Fibroblast of pulmonary artery (primary cell): ENCODE results near the gene TSHZ1.

Experiments
- DNase-seq: peaks from one replicate; pipeline ENCODE4 v3.0.0-alpha.2; 2010; ENCODE audit warnings: low read depth
- H3K4me3 ChIP-seq: replicated peaks from 2 replicates; pipeline ENCODE4 v1.5.1; 2011; ENCODE audit warnings: low read depth, mild to moderate bottlenecking, control low read depth, low read length, moderate library complexity
- TF ChIP-seq, protein P1 (sequence below): IDR thresholded peaks from 2 replicates; pipeline ENCODE4 v1.5.1; 2011; ENCODE audit warnings: mild to moderate bottlenecking, control low read depth, low read length, inconsistent platforms; ENCODE audit errors: missing control alignments

Gene TSHZ1

DNA sequence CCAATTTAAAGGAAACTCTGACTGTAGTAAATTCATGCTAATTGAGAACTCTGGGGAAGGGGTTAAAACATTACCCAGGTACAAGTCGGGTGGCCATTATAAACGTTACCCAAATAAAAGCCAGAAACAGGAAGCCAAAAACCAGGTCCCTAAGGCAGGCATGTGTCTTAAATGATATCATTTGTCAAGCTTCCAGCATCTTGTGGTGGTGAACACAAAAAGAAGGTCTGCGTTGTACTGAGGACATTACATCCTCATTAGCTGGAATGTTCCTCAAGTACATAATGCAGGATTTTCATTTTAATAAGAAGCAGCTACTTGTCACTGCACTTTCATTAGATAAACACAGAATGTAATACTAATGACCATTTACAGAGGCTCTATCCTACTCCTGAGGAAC, 12.6 kb upstream of the TSHZ1 start:
- TF ChIP-seq, protein P1, sequence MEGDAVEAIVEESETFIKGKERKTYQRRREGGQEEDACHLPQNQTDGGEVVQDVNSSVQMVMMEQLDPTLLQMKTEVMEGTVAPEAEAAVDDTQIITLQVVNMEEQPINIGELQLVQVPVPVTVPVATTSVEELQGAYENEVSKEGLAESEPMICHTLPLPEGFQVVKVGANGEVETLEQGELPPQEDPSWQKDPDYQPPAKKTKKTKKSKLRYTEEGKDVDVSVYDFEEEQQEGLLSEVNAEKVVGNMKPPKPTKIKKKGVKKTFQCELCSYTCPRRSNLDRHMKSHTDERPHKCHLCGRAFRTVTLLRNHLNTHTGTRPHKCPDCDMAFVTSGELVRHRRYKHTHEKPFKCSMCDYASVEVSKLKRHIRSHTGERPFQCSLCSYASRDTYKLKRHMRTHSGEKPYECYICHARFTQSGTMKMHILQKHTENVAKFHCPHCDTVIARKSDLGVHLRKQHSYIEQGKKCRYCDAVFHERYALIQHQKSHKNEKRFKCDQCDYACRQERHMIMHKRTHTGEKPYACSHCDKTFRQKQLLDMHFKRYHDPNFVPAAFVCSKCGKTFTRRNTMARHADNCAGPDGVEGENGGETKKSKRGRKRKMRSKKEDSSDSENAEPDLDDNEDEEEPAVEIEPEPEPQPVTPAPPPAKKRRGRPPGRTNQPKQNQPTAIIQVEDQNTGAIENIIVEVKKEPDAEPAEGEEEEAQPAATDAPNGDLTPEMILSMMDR, result no peak
- DNase-seq, result peak; percentile 28
- H3K4me3 ChIP-seq, result no peak overlapping the region

DNA sequence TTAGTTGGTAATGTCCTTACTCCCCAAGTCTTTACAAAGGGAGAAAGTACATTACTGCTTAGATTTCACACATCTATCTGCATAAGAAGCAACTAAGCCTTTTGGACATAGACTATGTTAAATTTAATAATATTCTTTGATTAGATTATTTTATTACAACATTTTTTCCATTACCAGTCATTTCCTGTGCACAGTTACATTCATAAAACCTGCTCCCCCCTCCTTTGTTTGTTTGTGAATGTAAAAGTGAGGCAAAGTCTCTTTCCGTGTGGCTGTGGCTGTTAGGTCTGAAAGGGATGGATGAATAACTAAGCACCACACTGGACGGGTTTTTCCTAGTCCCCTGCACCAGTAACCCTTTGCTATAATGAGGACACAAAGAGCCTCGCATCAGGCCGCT, 11.3 kb upstream of the TSHZ1 start:
- TF ChIP-seq, protein P1, result no peak
- DNase-seq, result peak; percentile 36
- H3K4me3 ChIP-seq, result no peak overlapping the region

DNA sequence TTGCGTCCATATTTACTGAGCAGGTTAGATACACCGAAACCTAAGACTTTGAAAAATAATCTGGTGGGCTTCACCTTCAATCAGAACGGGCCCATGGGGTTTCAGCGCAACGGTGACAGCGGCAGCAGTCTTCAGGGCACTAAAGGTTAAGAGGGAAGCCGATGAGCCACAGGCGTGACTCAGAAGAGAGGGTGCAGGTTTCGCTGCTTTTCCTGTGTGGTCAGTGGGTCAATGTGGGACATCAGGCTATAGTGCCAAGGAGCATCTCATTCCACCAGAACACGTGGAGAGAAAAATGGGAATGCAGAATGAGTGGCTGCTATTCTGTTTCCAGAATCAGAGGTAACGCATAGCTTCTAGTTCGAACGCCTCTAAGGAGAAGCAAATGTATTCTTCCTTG, 10.5 kb upstream of the TSHZ1 start:
- DNase-seq, result no peak
- TF ChIP-seq, protein P1, result no peak
- no peak overlapping the region for H3K4me3 ChIP-seq

DNA sequence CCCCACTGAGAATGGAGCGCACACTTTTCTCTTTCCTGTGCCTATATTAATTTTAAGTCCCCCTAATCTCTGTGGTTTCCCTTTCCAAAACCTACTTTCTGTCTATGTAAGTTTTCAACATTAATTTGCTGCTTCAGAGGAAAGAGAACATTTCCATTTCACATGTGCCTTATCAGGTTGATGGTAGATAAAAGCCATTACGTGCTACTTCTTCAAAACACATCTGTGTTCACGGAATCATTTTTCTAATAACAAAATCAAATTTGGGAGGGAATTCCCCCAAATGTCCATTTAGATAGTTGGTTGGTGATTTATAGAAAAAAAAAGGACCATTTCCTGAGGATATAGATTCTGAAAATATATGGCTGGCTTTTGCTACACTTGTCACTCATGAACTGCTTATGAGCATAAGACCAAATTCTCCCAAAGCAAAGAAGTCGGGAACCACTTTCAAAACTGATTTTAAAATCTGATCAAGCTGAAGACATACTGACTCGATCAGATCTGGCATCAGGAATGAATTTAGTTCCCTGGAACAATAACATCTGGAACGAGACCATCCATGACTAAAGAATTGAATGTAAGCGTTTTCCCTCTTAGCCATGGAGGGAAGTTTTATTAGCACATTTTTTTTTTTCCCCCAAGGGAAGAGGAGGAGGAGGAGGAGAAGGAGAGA, 9.9 kb upstream of the TSHZ1 start:
- DNase-seq, result no peak
- H3K4me3 ChIP-seq, result no peak overlapping the region
- TF ChIP-seq, protein P1, result no peak

DNA sequence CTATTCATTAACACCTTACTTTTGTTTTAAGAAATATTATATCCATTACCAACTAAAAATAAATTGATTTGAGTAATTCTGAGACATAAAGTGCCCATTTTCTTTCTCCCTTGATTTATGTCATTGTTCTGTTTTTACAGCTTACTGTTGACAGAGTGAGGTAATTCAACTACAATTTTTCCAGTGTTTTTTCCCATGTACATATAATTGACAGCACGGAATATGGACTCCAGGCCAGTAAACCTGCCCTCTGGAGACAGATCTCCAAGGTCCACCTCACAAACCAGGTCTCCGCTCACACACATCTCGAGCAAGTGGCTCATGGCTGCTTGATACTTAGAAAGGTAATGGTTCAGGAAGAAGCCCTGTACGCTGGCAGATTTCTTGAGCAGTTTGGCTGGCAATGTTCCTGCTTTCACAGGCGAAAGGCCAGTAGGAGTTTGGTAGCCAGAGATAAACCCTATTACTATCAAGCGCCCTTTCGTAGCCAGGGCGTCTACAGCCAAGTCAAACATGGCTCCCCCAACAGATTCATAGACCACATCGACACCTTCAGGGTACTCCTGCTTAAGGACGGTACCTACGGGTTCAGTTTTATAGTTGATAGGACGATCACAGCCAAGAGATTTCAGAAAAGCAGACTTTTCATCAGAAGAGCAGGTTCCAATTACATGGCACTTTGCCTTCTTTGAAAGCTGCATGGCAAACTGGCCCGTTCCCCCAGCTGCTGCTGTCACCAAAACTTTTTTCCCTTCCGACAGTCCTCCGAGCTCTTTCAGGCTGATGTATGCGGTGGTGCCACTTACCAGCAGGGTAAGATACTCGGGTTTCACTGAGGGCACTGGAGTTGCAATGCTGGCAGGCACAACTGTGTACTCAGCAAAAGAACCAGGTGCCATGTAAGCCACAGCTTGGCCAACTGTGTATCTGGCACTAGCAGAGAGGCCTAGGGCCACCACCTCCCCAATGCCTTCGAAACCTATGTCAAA, 9.0 kb upstream of the TSHZ1 start:
- no peak overlapping the region for H3K4me3 ChIP-seq
- DNase-seq, result no peak
- TF ChIP-seq, protein P1, result no peak

DNA sequence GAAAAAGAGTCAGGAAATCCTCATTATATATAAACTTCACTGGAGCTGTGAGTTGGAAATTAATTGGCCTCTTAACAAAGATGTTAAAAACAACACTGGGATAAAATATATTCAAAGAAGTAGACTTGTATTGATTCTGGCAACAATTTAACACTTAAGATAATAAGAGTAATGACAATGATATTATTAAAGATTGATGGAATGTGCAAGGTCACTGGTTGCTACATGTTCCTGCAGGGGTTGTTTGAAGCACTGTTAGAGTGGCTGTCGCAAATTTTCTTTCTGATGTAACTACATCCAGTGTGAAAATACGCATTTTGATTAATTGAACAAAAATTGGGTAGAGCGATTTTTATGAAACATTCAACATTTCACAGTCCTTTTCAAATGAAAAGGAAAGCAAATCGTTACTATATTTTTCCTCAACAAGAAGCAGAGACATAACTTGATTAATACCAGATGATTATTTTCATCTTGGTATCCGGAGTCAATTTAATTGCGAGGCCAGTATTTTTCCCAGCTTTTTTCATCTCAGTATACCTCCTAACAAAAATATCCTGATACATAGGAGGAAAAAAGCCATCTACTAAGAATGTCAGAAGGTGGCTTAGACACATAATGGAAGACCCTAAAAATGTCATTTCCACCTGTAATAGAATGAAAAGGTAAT, 7.8 kb upstream of the TSHZ1 start:
- TF ChIP-seq, protein P1, result no peak
- no peak overlapping the region for H3K4me3 ChIP-seq
- DNase-seq, result no peak
